WTC11 (cell line): ENCODE results near the gene ANXA6.

ENCODE experiments used
- ETV6 ChIP-seq: sonication (generic); formaldehyde crosslinking; IDR thresholded peaks from 2 replicates; pipeline ENCODE4 v1.8.1; 2022; ENCODE audit warnings: mild to moderate bottlenecking, missing genetic modification reagents
- IRF2 ChIP-seq: sonication (generic); formaldehyde crosslinking; IDR thresholded peaks from 2 replicates; pipeline ENCODE4 v1.8.0; 2022; ENCODE audit warnings: low read depth, missing genetic modification reagents, borderline replicate concordance
- MXD4 ChIP-seq: fragments of 250-450 bp; sonication (Bioruptor Pico); IDR thresholded peaks from 2 replicates; pipeline ENCODE4 v1.8.0; 2021; ENCODE audit warnings: mild to moderate bottlenecking, moderate library complexity, borderline replicate concordance
- PRDM15 ChIP-seq: sonication (generic); formaldehyde crosslinking; IDR thresholded peaks from 2 replicates; pipeline ENCODE4 v1.8.0; 2022; ENCODE audit warnings: missing genetic modification reagents
- SMAD3 ChIP-seq: sonication (generic); formaldehyde crosslinking; IDR thresholded peaks from 2 replicates; pipeline ENCODE4 v1.8.0; 2022; ENCODE audit warnings: missing genetic modification reagents, mild to moderate bottlenecking, borderline replicate concordance
- USF2 ChIP-seq: sonication (generic); formaldehyde crosslinking; IDR thresholded peaks from 2 replicates; pipeline ENCODE4 v1.8.1; 2023; ENCODE audit warnings: mild to moderate bottlenecking, missing genetic modification reagents, moderate library complexity
- TF ChIP-seq, protein P1 (sequence below): sonication (generic); formaldehyde crosslinking; IDR thresholded peaks from 2 replicates; pipeline ENCODE4 v1.8.1; 2022; ENCODE audit warnings: low read depth, missing genetic modification reagents, borderline replicate concordance
- TF ChIP-seq, protein P2 (sequence below): fragments of 200-600 bp; IDR thresholded peaks from 2 replicates; pipeline ENCODE4 v1.8.0; 2022; ENCODE audit warnings: antibody characterized with exemption
- TF ChIP-seq, protein P3 (sequence below): sonication (generic); formaldehyde crosslinking; conservative IDR thresholded peaks from 2 replicates; pipeline ENCODE4 v1.8.1; 2023; ENCODE audit warnings: mild to moderate bottlenecking, low read depth, missing genetic modification reagents, moderate library complexity
- TF ChIP-seq, protein P4 (sequence below): fragments of 250-450 bp; sonication (Bioruptor Pico); IDR thresholded peaks from 2 replicates; pipeline ENCODE4 v1.9.0; 2021; ENCODE audit warnings: mild to moderate bottlenecking
- TF ChIP-seq, protein P5 (sequence below): sonication (generic); formaldehyde crosslinking; IDR thresholded peaks from 2 replicates; pipeline ENCODE4 v1.8.0; 2022; ENCODE audit warnings: mild to moderate bottlenecking, missing genetic modification reagents

DNA sequence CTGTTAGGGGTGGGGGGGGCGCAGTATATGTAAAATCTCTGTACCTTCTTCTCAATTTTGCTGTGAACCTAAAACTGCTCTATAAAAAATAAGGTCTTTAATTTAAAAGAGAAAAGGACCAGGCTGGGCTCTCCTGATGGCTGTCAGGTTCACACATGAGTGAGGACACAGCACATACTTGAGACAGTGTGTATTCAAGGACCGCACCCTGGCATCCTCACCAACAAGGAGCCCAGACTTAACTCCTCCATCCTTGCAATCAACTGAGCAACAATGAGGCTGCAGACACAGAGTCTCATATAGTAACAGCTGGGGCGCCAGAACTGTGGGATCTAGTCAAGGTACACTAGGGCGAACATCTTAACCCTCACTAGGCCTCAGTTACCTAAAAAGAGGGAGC, 86.6 kb downstream of the ANXA6 start:
- TF ChIP-seq, protein P1, sequence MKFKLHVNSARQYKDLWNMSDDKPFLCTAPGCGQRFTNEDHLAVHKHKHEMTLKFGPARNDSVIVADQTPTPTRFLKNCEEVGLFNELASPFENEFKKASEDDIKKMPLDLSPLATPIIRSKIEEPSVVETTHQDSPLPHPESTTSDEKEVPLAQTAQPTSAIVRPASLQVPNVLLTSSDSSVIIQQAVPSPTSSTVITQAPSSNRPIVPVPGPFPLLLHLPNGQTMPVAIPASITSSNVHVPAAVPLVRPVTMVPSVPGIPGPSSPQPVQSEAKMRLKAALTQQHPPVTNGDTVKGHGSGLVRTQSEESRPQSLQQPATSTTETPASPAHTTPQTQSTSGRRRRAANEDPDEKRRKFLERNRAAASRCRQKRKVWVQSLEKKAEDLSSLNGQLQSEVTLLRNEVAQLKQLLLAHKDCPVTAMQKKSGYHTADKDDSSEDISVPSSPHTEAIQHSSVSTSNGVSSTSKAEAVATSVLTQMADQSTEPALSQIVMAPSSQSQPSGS = no peak
- no peak for TF ChIP-seq SMAD3
- TF ChIP-seq, protein P2, sequence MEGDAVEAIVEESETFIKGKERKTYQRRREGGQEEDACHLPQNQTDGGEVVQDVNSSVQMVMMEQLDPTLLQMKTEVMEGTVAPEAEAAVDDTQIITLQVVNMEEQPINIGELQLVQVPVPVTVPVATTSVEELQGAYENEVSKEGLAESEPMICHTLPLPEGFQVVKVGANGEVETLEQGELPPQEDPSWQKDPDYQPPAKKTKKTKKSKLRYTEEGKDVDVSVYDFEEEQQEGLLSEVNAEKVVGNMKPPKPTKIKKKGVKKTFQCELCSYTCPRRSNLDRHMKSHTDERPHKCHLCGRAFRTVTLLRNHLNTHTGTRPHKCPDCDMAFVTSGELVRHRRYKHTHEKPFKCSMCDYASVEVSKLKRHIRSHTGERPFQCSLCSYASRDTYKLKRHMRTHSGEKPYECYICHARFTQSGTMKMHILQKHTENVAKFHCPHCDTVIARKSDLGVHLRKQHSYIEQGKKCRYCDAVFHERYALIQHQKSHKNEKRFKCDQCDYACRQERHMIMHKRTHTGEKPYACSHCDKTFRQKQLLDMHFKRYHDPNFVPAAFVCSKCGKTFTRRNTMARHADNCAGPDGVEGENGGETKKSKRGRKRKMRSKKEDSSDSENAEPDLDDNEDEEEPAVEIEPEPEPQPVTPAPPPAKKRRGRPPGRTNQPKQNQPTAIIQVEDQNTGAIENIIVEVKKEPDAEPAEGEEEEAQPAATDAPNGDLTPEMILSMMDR = no peak
- TF ChIP-seq MXD4 (CRISPR knock-in tag) = no peak
- TF ChIP-seq, protein P3, sequence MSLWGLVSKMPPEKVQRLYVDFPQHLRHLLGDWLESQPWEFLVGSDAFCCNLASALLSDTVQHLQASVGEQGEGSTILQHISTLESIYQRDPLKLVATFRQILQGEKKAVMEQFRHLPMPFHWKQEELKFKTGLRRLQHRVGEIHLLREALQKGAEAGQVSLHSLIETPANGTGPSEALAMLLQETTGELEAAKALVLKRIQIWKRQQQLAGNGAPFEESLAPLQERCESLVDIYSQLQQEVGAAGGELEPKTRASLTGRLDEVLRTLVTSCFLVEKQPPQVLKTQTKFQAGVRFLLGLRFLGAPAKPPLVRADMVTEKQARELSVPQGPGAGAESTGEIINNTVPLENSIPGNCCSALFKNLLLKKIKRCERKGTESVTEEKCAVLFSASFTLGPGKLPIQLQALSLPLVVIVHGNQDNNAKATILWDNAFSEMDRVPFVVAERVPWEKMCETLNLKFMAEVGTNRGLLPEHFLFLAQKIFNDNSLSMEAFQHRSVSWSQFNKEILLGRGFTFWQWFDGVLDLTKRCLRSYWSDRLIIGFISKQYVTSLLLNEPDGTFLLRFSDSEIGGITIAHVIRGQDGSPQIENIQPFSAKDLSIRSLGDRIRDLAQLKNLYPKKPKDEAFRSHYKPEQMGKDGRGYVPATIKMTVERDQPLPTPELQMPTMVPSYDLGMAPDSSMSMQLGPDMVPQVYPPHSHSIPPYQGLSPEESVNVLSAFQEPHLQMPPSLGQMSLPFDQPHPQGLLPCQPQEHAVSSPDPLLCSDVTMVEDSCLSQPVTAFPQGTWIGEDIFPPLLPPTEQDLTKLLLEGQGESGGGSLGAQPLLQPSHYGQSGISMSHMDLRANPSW (CRISPR knock-in tag) = no peak
- TF ChIP-seq, protein P4, sequence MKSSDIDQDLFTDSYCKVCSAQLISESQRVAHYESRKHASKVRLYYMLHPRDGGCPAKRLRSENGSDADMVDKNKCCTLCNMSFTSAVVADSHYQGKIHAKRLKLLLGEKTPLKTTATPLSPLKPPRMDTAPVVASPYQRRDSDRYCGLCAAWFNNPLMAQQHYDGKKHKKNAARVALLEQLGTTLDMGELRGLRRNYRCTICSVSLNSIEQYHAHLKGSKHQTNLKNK (CRISPR knock-in tag) = no peak
- TF ChIP-seq IRF2 (CRISPR knock-in tag) = no peak
- TF ChIP-seq, protein P5, sequence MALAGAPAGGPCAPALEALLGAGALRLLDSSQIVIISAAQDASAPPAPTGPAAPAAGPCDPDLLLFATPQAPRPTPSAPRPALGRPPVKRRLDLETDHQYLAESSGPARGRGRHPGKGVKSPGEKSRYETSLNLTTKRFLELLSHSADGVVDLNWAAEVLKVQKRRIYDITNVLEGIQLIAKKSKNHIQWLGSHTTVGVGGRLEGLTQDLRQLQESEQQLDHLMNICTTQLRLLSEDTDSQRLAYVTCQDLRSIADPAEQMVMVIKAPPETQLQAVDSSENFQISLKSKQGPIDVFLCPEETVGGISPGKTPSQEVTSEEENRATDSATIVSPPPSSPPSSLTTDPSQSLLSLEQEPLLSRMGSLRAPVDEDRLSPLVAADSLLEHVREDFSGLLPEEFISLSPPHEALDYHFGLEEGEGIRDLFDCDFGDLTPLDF (CRISPR knock-in tag) = no peak
- TF ChIP-seq USF2 (CRISPR knock-in tag) = no peak
- TF ChIP-seq ETV6 (CRISPR knock-in tag) = no peak
- TF ChIP-seq PRDM15 (CRISPR knock-in tag) = no peak
